Measurements from ENCODE around the gene ZSWIM4.

Gene ZSWIM4

DNA sequence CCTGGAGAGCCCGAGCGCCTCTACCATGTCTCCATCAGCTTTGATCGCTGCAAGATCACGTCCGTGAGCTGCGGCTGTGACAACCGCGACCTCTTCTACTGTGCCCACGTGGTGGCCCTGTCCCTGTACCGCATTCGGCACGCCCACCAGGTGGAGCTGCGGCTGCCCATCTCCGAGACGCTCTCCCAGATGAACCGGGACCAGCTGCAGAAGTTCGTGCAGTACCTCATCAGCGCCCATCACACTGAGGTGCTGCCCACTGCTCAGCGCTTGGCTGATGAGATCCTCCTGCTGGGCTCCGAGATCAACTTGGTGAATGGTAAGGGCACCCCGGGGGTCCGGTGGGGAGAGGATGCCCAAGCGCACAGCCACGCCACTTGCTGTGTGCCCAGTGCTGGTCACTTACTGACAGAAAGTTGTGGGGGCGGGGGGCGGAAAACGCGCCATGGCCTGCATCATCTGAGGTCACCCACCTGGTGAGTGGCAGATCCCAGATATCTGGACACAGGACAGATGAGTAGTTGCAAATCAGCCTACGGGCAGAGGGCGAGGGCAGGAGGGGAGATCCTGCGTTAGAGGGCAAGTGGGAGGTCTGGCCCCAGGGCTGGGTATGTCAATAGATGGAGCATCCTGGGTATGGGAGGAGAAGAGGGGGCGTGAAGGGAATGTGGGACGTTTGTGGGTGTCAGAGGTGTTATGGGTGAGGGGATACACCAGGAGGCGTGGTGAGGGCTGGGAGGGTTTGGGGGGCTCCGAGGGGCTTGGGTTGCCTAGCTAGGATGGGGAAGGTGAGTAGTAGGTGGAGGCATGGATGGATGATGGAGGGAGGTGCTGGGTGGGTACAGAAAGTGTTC lies 9.8 kb downstream of the ZSWIM4 start:
- ATAC-seq, result peak; percentile 49; the same call in 1 of the 3 replicates
- TF ChIP-seq, protein P1, sequence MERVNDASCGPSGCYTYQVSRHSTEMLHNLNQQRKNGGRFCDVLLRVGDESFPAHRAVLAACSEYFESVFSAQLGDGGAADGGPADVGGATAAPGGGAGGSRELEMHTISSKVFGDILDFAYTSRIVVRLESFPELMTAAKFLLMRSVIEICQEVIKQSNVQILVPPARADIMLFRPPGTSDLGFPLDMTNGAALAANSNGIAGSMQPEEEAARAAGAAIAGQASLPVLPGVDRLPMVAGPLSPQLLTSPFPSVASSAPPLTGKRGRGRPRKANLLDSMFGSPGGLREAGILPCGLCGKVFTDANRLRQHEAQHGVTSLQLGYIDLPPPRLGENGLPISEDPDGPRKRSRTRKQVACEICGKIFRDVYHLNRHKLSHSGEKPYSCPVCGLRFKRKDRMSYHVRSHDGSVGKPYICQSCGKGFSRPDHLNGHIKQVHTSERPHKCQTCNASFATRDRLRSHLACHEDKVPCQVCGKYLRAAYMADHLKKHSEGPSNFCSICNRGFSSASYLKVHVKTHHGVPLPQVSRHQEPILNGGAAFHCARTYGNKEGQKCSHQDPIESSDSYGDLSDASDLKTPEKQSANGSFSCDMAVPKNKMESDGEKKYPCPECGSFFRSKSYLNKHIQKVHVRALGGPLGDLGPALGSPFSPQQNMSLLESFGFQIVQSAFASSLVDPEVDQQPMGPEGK (CRISPR knock-in tag; IDR thresholded peaks at IDR 0.05; ENCODE audit: borderline replicate concordance), result no peak

DNA sequence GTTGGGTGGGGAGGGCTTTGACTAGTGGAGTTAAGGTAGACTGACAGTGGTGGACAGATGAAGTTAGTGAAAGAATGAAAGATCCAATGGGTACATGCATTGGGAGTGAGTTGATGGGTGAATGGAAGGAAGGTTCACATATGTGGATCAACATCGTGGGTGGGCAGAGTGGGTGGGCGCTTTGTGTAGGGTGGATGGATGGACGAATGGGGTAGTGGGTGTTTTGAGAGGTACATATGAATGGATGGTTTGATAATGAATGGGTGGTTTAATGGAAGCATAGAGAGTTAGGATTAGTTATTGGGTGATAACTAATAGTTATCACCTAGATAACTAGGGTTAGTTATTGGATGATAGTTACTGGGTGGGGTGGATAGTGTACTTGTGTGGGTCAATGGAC lies 11.5 kb downstream of the ZSWIM4 start:
- ATAC-seq, result no peak
- TF ChIP-seq ZFP3 (CRISPR knock-in tag; IDR thresholded peaks at IDR 0.05), result no peak
- no peak for TF ChIP-seq CSRNP3 (CRISPR knock-in tag; IDR thresholded peaks at IDR 0.05)
- no peak for TF ChIP-seq PPARA (CRISPR knock-in tag; IDR thresholded peaks at IDR 0.05; ENCODE audit: borderline replicate concordance)
- no peak for TF ChIP-seq ISL1 (CRISPR knock-in tag; IDR thresholded peaks at IDR 0.05)
- no peak for TF ChIP-seq POU6F1 (CRISPR knock-in tag; IDR thresholded peaks at IDR 0.05; ENCODE audit: borderline replicate concordance, low read depth)
- no peak for TF ChIP-seq ZNF8 (CRISPR knock-in tag; IDR thresholded peaks at IDR 0.05)
- no peak for TF ChIP-seq BACH2 (CRISPR knock-in tag; IDR thresholded peaks at IDR 0.05; ENCODE audit: borderline replicate concordance)
- no peak for TF ChIP-seq ARNTL (CRISPR knock-in tag; IDR thresholded peaks at IDR 0.05; ENCODE audit: borderline replicate concordance, low read depth)
- no peak for TF ChIP-seq ZC3H10 (CRISPR knock-in tag; IDR thresholded peaks at IDR 0.05)
- no peak for TF ChIP-seq ZNF70 (CRISPR knock-in tag; IDR thresholded peaks at IDR 0.05)
- TF ChIP-seq SNAI2 (CRISPR knock-in tag; IDR thresholded peaks at IDR 0.05), result no peak
- TF ChIP-seq CSDC2 (CRISPR knock-in tag; IDR thresholded peaks at IDR 0.05), result no peak
- no peak for TF ChIP-seq ZNF565 (CRISPR knock-in tag; conservative IDR thresholded peaks at IDR 0.05; ENCODE audit: low read depth)
- no peak for TF ChIP-seq GLIS3 (CRISPR knock-in tag; IDR thresholded peaks at IDR 0.05)
- TF ChIP-seq, protein P2, sequence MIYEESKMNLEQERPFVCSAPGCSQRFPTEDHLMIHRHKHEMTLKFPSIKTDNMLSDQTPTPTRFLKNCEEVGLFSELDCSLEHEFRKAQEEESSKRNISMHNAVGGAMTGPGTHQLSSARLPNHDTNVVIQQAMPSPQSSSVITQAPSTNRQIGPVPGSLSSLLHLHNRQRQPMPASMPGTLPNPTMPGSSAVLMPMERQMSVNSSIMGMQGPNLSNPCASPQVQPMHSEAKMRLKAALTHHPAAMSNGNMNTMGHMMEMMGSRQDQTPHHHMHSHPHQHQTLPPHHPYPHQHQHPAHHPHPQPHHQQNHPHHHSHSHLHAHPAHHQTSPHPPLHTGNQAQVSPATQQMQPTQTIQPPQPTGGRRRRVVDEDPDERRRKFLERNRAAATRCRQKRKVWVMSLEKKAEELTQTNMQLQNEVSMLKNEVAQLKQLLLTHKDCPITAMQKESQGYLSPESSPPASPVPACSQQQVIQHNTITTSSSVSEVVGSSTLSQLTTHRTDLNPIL (CRISPR knock-in tag; IDR thresholded peaks at IDR 0.05; ENCODE audit: low read depth), result no peak

- TF ChIP-seq TCF4 (CRISPR knock-in tag; IDR thresholded peaks at IDR 0.05; ENCODE audit: borderline replicate concordance) (no peak), OSR1 (CRISPR knock-in tag; IDR thresholded peaks at IDR 0.05) (no peak), ISL1 (CRISPR knock-in tag; IDR thresholded peaks at IDR 0.05) (no peak), GLIS3 (CRISPR knock-in tag; IDR thresholded peaks at IDR 0.05) (no peak), ZNF565 (CRISPR knock-in tag; conservative IDR thresholded peaks at IDR 0.05; ENCODE audit: low read depth) (no peak), ZNF70 (CRISPR knock-in tag; IDR thresholded peaks at IDR 0.05) (no peak), SNAI2 (CRISPR knock-in tag; IDR thresholded peaks at IDR 0.05) (no peak), POU6F1 (CRISPR knock-in tag; IDR thresholded peaks at IDR 0.05; ENCODE audit: borderline replicate concordance, low read depth) (no peak), ZNF8 (CRISPR knock-in tag; IDR thresholded peaks at IDR 0.05) (no peak), PPARA (CRISPR knock-in tag; IDR thresholded peaks at IDR 0.05; ENCODE audit: borderline replicate concordance) (no peak)
- TF ChIP-seq, protein P2 (CRISPR knock-in tag; IDR thresholded peaks at IDR 0.05; ENCODE audit: low read depth), result no peak
These were observed 12.3 kb downstream of the ZSWIM4 start for GRCh38 chr19:13807421-13808021.

More at GRCh38 chr19:13807421-13808021, 12.3 kb downstream of the ZSWIM4 start:
- ATAC-seq, result no peak

All from SK-N-SH treated with all-trans-retinoic acid at 6 μM for 48 hours (cell line).